Measurements from ENCODE around the gene RADIL. TPM values are rescaled to one million over a fixed set of nuclear protein-coding genes. Genes with fewer than 3 reads are reported as not detected.

The RADIL gene, protein sequence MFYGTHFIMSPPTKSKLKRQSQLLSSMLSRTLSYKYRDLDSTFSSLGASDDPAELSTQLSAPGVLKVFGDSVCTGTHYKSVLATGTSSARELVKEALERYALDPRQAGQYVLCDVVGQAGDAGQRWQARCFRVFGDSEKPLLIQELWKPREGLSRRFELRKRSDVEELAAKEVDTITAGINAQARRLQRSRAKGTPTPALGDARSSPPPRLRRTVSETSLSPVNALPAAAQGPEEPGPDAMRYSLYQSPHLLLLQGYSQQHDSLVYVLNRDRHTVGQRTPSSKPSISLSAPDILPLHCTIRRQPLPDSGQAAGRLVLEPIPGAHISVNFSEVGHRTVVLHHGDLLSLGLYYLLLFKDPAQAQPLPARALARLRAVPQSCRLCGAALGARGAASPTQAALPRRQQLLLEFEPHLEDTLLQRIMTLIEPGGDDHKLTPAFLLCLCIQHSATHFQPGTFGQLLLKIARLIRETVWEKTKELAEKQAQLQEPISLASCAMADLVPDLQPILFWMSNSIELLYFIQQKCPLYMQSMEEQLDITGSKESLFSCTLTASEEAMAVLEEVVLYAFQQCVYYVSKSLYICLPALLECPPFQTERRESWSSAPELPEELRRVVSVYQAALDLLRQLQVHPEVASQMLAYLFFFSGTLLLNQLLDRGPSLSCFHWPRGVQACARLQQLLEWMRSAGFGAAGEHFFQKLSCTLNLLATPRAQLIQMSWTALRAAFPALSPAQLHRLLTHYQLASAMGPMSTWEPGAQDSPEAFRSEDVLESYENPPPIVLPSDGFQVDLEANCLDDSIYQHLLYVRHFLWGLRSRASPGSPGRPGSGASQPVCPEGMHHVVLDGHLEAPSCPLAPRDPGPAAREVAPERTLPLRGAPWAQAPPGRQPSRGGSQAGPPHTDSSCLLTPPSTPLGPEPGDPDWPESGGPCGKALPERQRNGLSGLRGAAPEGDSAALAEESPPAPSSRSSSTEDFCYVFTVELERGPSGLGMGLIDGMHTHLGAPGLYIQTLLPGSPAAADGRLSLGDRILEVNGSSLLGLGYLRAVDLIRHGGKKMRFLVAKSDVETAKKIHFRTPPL
- total RNA-seq, result 0.13 and 2.0 TPM in 2 replicates

DNA sequence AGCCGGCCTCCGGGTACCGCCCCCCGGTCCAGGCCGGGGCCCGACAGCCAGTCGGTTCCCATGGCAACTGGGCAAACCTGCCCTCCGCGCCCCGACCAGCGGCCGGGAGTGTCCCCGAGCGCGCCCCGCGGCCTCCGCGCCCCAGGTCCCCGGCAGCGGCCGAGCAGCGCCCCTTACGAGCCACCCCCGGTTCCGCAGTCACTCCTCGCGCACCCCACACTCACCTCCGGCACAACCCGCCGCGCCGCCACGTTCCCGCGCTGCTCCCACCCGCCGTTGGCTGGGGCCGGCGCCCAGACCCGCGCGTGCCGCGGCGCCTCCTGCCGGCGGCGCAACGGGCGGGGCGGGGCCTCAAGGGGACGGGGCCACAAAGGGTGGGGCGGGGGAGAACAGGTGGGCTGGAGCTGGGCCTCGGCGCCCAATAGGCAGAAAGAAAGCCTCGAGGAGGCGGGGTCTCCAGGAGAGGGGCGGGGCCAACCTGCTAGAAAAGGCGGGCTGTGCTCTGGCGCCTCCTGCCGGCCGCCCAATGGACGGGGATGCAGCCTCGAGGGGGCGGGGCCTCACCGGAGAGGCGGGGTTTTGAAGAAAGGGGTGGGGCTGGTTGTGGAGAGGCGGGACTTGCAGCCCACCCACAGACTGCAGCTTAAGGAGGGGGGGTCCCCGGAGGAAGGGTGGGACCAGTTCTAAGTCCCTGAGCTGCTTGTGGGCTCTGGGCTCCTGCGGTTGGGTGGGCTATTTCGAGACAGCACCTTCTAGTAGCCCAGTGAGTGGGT, at the start of gene RADIL:
Gene RADIL (minus strand): TSS at position 345 of the 773 bp plus-strand sequence. CDS start 5,577 bp downstream, outside the sequence.

DNA sequence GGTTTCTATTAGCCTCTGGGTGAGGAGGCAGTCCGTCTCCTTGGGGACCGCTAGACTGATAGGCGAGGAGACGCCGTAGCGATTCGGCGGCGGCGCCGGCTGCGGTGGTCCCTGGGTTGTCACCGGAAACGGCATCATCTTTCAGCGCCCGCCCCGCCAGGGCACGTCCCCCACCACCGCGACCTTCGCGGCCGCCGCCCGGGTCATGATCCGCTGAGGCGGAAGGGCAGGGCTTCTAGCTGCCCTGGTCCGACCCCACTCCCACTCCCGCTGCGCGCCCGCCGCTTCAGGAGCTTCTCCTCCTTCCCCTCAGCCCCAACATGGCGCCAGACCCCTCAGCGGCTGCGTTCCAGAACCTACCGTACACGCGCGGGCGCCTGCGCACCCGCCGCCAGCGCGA, 21.8 kb downstream of the RADIL start, which contains the start of gene PAPOLB:
Gene PAPOLB (minus strand): TSS at position 358 of the 400 bp plus-strand sequence. CDS start 220 bp downstream, at position 138.

DNA sequence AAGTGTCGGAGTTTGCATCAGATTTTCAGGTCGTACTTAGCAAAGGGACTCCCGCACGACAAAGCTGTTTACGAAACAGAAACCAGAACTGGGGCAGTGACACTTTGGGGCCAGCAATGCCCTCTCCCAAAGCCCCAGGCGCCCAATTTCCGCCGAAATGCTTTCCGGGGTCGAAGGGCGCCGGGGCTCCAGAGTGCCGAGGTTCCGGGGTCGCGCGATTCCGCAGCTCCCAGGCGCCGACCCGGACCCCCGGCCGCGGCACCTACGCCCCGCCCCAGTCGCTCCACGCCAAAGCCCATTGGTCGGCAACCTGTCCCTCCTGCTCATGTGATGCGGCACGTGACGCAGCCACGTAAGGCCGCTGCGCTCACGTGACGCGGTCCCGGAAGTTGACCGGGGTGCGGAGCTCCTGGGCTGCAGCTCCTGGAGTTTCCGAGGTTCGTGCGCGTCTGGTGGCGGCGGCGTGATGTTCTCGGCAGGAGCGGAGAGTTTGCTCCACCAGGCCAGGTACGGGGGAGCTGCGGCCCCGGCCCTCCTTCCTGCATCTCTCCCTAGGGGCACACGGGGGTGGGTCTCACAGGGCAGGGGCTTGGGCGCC, 108.2 kb downstream of the RADIL start, which contains the start of gene AP5Z1:
Gene AP5Z1 (plus strand): TSS at position 374 of the 598 bp plus-strand sequence. CDS start 93 bp downstream, at position 467.

Other genes starting within 250 kb of the RADIL start
- 39.2 and 43.7 TPM in 2 replicates for gene FOXK1, start 201.4 kb downstream of the RADIL start, total RNA-seq
- gene AP5Z1, start 108.1 kb downstream of the RADIL start, total RNA-seq, result 22.4 and 37.1 TPM in 2 replicates
- gene PAPOLB, start 21.7 kb downstream of the RADIL start, total RNA-seq, result 0.07 and 0.39 TPM in 2 replicates
- not detected in 2 replicates for gene MMD2, start 75.5 kb upstream of the RADIL start, total RNA-seq
- 10.4 and 11.6 TPM in 2 replicates for gene RBAK, start 162.1 kb upstream of the RADIL start, total RNA-seq

Data from smooth muscle cell of the pulmonary artery (primary cell).